ENCODE results near the gene MRFAP1L1. TPM values are rescaled to one million over a fixed set of nuclear protein-coding genes. Genes with fewer than 3 reads are reported as not detected.
"Not testable (repeated sequence)": the region's sequence is repeated elsewhere in the genome, so short reads cannot be mapped to it uniquely, and the experiment has no call there.

The MRFAP1L1 gene
- total RNA-seq, 1 experiment from 2014 or later = 57.7 TPM

- H2AFZ ChIP-seq (ENCODE audit: low read length); H2AK5ac ChIP-seq (ENCODE audit: insufficient read length, low read length); H3K23ac ChIP-seq (ENCODE audit: insufficient read length, low read depth, low read length): not testable (repeated sequence)
Measured at GRCh38 chr4:6672541-6673190, 37.0 kb downstream of the MRFAP1L1 start.

More at GRCh38 chr4:6672541-6673190, 37.0 kb downstream of the MRFAP1L1 start:
- H3K27ac Mint-ChIP-seq; H3K27ac ChIP-seq (ENCODE audit: insufficient read length, low read depth, low read length); H3K79me1 ChIP-seq (ENCODE audit: insufficient read depth, low read depth, low read length, poor library complexity, severe bottlenecking); H2BK12ac ChIP-seq (ENCODE audit: insufficient read length, low read depth, low read length); H3K9me3 Mint-ChIP-seq; H4K5ac ChIP-seq (ENCODE audit: insufficient read length, low read depth, low read length); H2BK15ac ChIP-seq (ENCODE audit: low read depth, low read length); H3K9ac ChIP-seq (ENCODE audit: extremely low read depth, insufficient read length, low read length); H4K20me1 ChIP-seq (ENCODE audit: control insufficient read depth, insufficient read depth, insufficient read length); H3K14ac ChIP-seq (ENCODE audit: insufficient read depth, low read length); H3K9me3 ChIP-seq (ENCODE audit: control insufficient read depth, low read depth, low read length); H2BK5ac ChIP-seq (ENCODE audit: insufficient read length, low read length); H3T11ph ChIP-seq (ENCODE audit: low read length); H3K4me1 ChIP-seq (ENCODE audit: insufficient read depth, low read length); H3K4me3 Mint-ChIP-seq; H2BK120ac ChIP-seq (ENCODE audit: low read depth, low read length, poor library complexity, severe bottlenecking); H3K18ac ChIP-seq (ENCODE audit: insufficient read length, low read depth, low read length); H3K4me2 ChIP-seq (ENCODE audit: insufficient read depth, insufficient read length, low read length); H3K4ac ChIP-seq (ENCODE audit: low read depth, low read length); H3K56ac ChIP-seq (ENCODE audit: insufficient read length, low read depth, low read length); H3K23me2 ChIP-seq (ENCODE audit: insufficient read length, low read depth, low read length, poor library complexity, severe bottlenecking); H4K91ac ChIP-seq (ENCODE audit: insufficient read length, low read depth, low read length); H3K27me3 ChIP-seq (ENCODE audit: insufficient read depth, low read length); H4K8ac ChIP-seq (replicated peaks; ENCODE audit: insufficient read length, low read depth, low read length); H2BK20ac ChIP-seq (ENCODE audit: low read depth, low read length, poor library complexity, severe bottlenecking); DNase-seq: not testable (repeated sequence)
- no CpG with 5 or more reads among the region's 34 CpGs for WGBS (ENCODE audit: extremely low coverage, insufficient read length, low lambda C conversion rate)
- H3K27me3 Mint-ChIP-seq (ENCODE audit: low read depth) = peaks cover 23% of the 10 kb centered on the region
- H3K79me2 ChIP-seq (ENCODE audit: insufficient read depth, low read length) = peaks cover 12% of the 10 kb centered on the region; the same call in 1 of the 2 replicates
- H3K36me3 Mint-ChIP-seq (ENCODE audit: insufficient read depth in 1 of 3, low read depth in 3 of 3) = peaks cover 28 to 31% (median 29%) of the 10 kb centered on the region in 3 experiments
- H3K4me1 Mint-ChIP-seq = peaks cover 29 to 33% of the 10 kb centered on the region in 2 experiments
